Left colon (tissue), 2 donors: ENCODE data around the gene EVI5L. TPM values are rescaled to one million over a fixed set of nuclear protein-coding genes. Genes with fewer than 3 reads are reported as not detected.
"Not testable (repeated sequence)": the region's sequence is repeated elsewhere in the genome, so short reads cannot be mapped to it uniquely, and the experiment has no call there.

Experiments used
- ATAC-seq: fragments of 200-7000 bp; cut with Tn5 transposase; one replicate; pipeline ENCODE4 v1.9.1; 2020; ENCODE audit warnings: mild to moderate bottlenecking, moderate library complexity
- DNase-seq, 2 donors: peaks; one replicate each; pipeline ENCODE4 v3.0.0-alpha.2; 2020
- intact Hi-C, 2 donors: fragments of 100-400 bp; cut with DNase I in 1 of 2; cut with micrococcal nuclease in 1 of 2; formaldehyde crosslinking; loops; one replicate each; pipeline versions ENCODE4 v1.11.2 to v1.14.0; 2022; cut with DNase I, micrococcal nuclease
- long read RNA-seq: library from polyadenylated mRNA; unstranded; transcript quantifications from one replicate; pipeline ENCODE4 v2.0.0, GENCODE V29; 2021
- total RNA-seq, 2 donors: library from RNA; stranded (reverse); fragmentation: NEBNext Ultra II Directional; extraction: Animal tissue kit (Norgen Biotek cat#: 25700); gene quantifications; one replicate each; pipeline ENCODE4 v1.2.1, GENCODE V29; 2021
- donor health status: DM: no; HTN: no; CAD: no.
- donor health status: DM: yes; HTN: yes; CAD: no.

EVI5L gene
- total RNA-seq = 10 to 100 TPM; 10.5 to 13.1 TPM
- long read RNA-seq, partial matches to known transcripts = 8 of 14 reads
- long read RNA-seq, other reads (novel, unspliced or antisense) = 5 of 14 reads

DNA sequence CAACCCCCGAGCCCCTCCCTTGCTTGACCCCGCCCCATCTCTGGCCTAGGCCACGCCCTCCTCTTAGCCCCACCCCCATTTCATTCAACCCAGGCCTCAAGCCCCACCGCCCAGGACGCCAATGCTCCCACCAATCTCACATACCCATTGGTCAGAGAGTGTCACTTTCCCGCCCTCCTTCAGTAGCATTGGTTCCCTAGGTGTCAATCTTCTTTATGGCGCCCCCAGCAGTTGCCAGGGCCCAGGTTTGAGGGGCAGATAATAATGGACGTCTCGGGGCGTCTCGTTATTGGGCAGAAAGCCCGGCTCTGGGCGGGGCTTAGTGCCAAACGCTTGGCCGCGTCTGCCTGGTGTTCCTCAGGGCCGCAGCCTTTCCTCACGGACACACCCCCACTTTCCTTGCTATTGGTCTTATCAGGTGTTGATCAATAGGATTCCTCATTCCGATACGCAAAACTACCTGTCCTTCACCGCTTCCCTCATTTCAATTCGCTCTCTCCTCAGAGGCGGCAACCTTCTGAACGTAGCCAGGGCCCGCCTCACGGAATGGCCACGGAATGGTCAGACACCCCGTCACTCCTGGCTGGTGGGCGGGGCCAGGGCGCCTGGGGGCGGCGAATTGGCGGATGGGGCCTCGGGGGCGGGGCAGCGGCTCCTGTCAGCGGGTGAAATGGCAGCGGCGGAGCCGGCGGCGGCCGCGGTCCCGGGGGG, at the start of gene EVI5L:
EVI5L (plus strand) TSS at position 658 of the 711 bp plus-strand sequence. CDS start 16,325 bp downstream, outside the sequence.
- peak; percentile 99 for DNase-seq
- intact Hi-C loops = no loop called here
- peak; percentile 80 for ATAC-seq

DNA sequence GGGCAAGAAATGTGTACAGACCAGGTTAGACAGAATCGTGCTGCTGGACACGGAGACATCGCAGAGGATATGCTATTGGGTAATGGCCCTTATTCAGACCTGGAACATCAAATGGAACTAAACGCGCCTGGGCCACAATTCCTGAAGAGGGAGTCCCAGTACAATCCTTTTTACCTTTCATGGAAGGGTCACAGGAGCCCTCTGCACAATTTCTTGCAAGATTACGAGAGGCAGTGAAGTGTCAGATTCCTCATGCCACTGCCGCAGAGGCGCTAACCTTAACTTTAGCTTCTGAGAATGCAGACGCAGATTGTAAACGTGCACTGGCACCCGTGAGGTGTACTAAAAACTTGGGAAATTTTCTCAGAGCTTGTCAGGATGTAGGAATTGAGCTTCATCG, 48.9 kb upstream of the EVI5L start:
- intact Hi-C loops = no loop called here
- DNase-seq (no peak), ATAC-seq (no peak)

GRCh38 chr19:7783991-7784423, 46.0 kb upstream of the EVI5L start:
- no peak for DNase-seq
- ATAC-seq = peak; percentile 12
- intact Hi-C loops = no loop called here

DNA sequence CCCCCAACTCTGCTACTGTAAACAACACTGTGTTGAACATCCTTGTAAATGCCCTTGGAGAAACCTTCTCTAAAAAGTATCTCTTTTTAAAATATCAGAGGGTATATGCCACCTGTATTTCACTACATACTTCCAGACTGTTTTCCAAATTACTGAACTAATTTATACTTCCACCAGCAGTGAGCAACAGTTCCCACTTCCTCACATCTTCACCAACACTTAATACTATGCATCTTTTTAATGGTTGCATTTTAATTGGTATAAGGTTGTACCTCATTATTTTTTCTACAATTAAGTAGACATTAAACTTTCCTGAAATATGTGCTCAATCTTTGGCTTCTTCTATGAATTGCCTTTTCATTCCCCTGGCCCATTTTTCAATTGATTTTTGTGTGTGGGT, 45.2 kb upstream of the EVI5L start:
- ATAC-seq = no peak
- intact Hi-C loops = no loop called here
- no peak for DNase-seq

- DNase-seq = no peak
- peak; percentile 80 for ATAC-seq
- intact Hi-C loops = no loop called here
These were observed 42.9 kb upstream of the EVI5L start for GRCh38 chr19:7787141-7787540.

DNA sequence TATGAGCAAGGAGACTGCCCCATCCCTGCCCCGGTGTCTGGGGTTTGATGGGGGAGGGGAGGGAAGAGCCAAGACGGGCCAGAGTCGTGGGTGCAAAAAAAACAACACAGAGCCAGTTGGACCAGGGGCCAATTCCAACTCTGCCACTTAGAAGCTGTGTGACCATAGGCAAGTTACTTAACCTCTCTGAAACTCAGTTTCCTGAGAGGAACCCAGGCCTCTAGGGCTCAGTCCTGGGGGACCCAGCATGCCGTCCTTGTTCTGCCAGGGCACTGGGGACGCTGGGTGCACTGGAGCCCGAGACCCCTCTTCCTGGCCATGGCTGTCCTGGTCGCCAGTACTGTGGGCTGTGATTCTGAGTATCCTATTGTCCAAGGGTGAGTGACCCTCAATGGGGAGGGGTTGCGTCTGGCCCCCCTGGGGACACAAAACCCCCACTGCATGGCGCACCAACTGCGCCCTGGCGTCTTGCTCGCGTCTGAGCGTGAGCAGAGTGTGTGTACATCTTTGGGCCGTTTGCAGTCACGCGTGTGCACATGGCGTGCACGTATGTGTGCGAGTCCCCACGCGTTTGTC, 42.3 kb upstream of the EVI5L start:
- DNase-seq = no peak
- intact Hi-C loops = no loop called here
- ATAC-seq = no peak

- DNase-seq (no peak), ATAC-seq (no peak)
- intact Hi-C loops = no loop called here
These were observed 41.7 kb upstream of the EVI5L start for GRCh38 chr19:7788178-7788932.

DNA sequence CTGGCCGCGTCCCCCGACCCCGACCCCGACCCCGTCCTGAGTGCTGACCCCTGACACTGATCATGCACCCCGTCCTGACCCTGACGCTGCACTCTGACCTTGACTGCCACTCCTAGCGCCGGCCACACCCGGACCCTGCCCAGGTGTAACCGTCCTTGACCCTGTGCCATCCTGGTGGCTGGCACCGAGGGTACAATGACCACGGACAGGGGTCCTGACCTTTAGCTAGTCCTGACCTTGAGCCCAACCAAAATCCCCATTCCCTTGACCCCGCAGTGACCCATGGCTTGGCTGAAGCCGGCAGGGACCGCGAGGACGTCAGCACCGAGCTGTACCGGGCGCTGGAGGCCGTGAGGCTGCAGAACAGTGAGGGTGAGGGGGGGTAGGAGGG, 41.1 kb upstream of the EVI5L start:
- peak; percentile 15 for ATAC-seq
- no peak for DNase-seq
- intact Hi-C loops = no loop called here

DNA sequence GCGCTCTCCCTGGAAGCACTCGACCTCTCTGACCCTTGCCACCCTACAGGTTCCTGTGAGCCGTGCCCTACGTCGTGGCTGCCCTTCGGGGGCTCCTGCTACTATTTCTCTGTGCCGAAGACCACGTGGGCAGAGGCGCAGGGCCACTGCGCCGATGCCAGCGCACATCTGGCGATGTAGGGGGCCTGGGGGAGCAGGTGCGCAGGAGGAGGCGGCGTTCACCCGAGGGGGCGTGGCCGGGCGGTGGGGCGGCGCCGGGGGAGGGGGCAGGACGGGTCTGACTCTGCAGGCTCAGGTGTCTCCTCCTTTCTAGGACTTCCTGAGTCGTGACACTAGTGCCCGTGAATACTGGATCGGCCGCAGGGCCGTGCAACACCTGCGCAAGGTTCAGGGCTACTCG, 40.6 kb upstream of the EVI5L start:
- intact Hi-C loops = no loop called here
- DNase-seq (peak in 1 of 2 donors; percentile 43), ATAC-seq (peak; percentile 84)

DNA sequence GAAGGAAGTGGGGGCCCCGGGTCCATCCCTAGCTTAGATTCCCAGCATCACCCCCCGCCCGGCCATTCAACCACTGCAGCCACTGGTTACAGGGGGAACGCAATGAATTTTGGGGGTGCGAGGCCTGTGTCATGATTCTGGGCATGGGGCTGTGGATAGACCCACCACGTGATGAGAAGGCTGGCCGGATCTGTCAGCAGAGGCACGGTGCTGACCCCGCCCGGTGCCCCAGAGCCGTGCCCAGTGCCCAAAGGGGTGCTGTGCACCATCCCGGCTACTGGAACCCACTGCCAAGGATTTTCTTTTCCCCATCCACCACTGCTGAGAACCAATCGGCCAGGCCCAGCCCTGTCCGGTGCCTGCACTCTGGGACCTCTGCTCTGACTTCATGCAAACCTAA, 39.6 kb upstream of the EVI5L start:
- ATAC-seq (no peak), DNase-seq (no peak)
- intact Hi-C loops = no loop called here

DNA sequence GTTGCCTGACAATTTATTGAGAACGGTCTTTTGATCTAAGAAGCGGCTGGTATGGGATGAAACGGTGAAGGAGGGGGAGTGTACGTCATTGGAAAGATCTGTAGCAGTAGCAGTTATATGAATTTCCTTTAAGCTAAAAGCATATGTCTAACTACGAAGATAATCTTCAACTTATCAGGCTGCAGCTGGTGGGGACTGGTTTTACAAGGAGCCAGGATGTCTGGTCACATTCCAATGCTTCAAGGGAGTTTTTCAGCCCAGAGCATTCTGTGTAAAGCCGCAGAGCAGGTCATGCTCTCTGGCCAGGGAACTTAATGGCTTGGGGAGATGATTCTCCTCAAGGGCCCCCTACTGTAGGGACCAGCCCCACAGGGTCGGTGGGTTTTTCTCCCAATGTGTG, 37.7 kb upstream of the EVI5L start:
- intact Hi-C loops = no loop called here
- DNase-seq = no peak

GRCh38 chr19:7792701-7793100, 37.3 kb upstream of the EVI5L start:
- intact Hi-C loops, DNase-seq, ATAC-seq: not testable (repeated sequence)

More for the DNA sequence above, 37.7 kb upstream of the EVI5L start:
- no peak for ATAC-seq

DNA sequence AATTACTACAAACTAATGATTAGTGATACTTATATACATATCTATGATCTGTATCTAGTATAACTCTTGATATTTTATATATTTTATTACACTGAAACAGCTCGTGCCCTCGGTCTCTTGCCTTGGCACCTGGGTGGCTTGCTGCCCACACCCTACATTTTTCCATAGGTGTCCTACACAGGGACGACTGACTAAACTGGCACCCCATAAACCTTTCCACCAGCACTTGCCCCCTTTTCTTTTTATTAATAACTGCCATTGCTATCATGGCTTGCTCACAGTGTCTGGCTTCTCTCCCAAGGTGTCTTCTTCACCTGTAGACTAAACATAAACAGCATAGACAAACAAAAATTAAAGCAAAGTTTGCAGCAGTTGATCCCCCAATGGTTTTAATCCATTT, 36.5 kb upstream of the EVI5L start:
- intact Hi-C loops = no loop called here
- no peak for ATAC-seq

DNA sequence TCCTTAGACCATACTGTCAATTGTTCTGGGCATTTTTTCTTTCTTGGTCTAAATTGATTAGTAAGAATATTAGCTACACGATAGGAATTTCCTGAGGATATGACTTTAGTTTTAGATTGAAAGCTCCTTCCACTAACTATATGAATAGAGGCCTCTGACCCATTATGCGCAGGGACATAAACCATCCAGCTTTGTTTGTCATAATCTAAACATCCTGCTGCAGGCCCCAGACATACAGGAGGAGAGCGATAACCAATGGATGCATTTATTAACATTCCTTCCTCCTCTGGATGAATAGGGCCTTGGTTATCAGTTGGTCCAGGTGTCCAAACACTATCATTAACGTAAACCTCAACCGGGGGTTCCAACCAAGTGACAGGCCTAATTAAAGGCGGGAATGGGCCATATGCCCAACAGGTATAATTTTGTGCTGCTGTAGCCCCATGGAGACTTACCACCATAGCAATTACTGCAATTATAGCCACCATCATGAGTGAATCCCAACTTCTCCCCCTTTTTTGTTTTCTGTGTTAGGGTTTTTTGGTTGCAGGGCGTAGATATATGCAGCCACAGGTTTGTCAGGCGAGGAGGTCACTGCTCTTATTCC, 34.4 kb upstream of the EVI5L start:
- no peak for ATAC-seq
- DNase-seq = no peak
- intact Hi-C loops = no loop called here

More for the DNA sequence above, 36.5 kb upstream of the EVI5L start:
- DNase-seq = no peak

GRCh38 chr19:7799640-7800355, 30.2 kb upstream of the EVI5L start:
- intact Hi-C loops = loop anchor here in 1 of 2 donors (10.0 kb wide), 1 partner anchor 235 kb away; no protein-coding TSS in a partner anchor

GRCh38 chr19:7801020-7801570, 28.9 kb upstream of the EVI5L start:
- intact Hi-C loops = loop anchor here in 1 of 2 donors (10.0 kb wide), 1 partner anchor 236 kb away; no protein-coding TSS in a partner anchor
- ATAC-seq = no peak

More at GRCh38 chr19:7799640-7800355, 30.2 kb upstream of the EVI5L start:
- peak; percentile 82 for ATAC-seq
- peak; percentile 49 to 71 for DNase-seq

DNA sequence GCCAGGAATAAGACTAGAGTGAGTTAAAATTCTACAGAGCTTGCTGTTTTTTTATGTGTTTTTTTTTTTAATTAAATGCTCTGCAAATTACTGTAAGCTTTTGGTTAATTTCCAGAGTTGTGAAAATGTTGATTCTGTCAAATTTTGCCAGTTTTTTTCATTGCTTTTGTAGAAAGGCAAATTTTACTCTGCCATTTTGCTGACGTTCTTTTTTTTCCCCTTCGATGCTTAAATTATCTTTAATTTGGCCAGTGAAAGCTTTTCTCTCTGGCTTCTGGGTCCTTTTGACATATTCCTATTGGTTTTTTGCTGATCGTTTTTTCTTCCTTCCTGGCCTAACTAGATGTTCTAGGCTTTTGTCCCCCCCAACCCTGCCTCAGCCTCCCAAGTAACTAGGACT, 23.8 kb upstream of the EVI5L start:
- intact Hi-C loops = loop anchor here in 1 of 2 donors (10.0 kb wide), 1 partner anchor 241 kb away; no protein-coding TSS in a partner anchor
- ATAC-seq = no peak
- no peak for DNase-seq

More at GRCh38 chr19:7801020-7801570, 28.9 kb upstream of the EVI5L start:
- DNase-seq = no peak

DNA sequence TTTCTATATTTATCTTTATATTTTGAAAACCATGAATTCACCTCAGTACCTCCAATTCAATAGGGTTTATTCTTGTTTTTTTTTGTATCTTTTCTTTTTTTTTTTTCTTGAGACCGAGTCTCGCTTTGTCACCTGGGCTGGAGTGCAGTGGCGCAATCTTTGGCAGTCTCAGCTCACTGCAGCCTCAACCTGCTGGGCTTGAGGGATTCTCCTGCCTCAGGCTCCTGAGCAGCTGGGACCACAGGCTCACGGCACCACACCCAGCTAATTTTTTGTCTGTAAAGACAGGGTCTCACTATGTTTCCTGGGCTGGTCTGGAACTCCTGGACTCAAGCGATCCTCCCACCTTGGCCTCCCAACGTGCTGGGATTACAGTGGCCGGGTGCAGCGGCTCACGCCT, 23.1 kb upstream of the EVI5L start:
- intact Hi-C loops = loop anchor here in 1 of 2 donors (10.0 kb wide), 1 partner anchor 242 kb away; no protein-coding TSS in a partner anchor
- ATAC-seq (no peak), DNase-seq (no peak)
